Left colon (tissue), 2 donors: ENCODE data around the gene ZNF664. TPM values are rescaled to one million over a fixed set of nuclear protein-coding genes. Genes with fewer than 3 reads are reported as not detected.

ENCODE experiments used
- ATAC-seq: fragments of 200-7000 bp; cut with Tn5 transposase; one replicate; pipeline ENCODE4 v1.9.1; 2020; ENCODE audit warnings: mild to moderate bottlenecking, moderate library complexity
- DNase-seq, 2 donors: peaks; one replicate each; pipeline ENCODE4 v3.0.0-alpha.2; 2020
- intact Hi-C, 2 donors: fragments of 100-400 bp; cut with DNase I in 1 of 2; cut with micrococcal nuclease in 1 of 2; formaldehyde crosslinking; loops; one replicate each; pipeline versions ENCODE4 v1.11.2 to v1.14.0; 2022; cut with DNase I, micrococcal nuclease
- long read RNA-seq: library from polyadenylated mRNA; unstranded; transcript quantifications from one replicate; pipeline ENCODE4 v2.0.0, GENCODE V29; 2021
- total RNA-seq, 2 donors: library from RNA; stranded (reverse); fragmentation: NEBNext Ultra II Directional; extraction: Animal tissue kit (Norgen Biotek cat#: 25700); gene quantifications; one replicate each; pipeline ENCODE4 v1.2.1, GENCODE V29; 2021
- donor health status: DM: no; HTN: no; CAD: no.
- donor health status: DM: yes; HTN: yes; CAD: no.

ZNF664 gene
- 100 to 1,000 TPM; 111 to 138 TPM for total RNA-seq
- long read RNA-seq, full-length matches to known transcripts = 8 of 17 reads
- long read RNA-seq, partial matches to known transcripts = 1 of 17 reads
- long read RNA-seq, other reads (novel, unspliced or antisense) = 8 of 17 reads

GRCh38 chr12:123972457-123973401, at the start of gene ZNF664, which contains the start of gene CCDC92:
Gene ZNF664 (plus strand): TSS chr12:123973215. CDS start chr12:124012145, 38,930 bp downstream.
Gene CCDC92 (minus strand): TSS chr12:123972831. CDS start chr12:123944305, 28,526 bp downstream.
- peak; percentile 78 for ATAC-seq
- intact Hi-C loops = no loop called here
- DNase-seq = peak; percentile 92 to 95

- no peak for ATAC-seq
- DNase-seq = no peak
- intact Hi-C loops = no loop called here
Observed at GRCh38 chr12:123923927-123924326, 49.1 kb upstream of the ZNF664 start.

DNA sequence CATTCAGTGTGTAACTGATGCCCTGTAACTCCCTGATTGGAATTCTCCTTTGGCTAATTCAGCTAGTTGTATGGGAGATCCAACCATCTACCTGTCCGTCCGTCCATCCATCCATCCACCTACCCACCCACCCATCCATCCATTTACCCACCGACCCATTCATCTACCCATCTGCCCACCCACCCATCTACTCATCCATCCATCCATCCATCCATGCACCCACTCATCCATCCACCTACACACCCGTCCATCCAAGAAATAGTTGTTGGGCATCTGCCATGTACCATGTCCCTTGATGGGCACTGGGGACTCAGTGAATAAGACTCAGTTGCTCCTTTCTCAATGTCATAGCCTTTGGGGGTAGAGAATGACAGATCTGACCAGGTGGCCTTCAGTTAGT, 48.5 kb upstream of the ZNF664 start:
- ATAC-seq (no peak), DNase-seq (no peak)
- intact Hi-C loops = no loop called here

DNA sequence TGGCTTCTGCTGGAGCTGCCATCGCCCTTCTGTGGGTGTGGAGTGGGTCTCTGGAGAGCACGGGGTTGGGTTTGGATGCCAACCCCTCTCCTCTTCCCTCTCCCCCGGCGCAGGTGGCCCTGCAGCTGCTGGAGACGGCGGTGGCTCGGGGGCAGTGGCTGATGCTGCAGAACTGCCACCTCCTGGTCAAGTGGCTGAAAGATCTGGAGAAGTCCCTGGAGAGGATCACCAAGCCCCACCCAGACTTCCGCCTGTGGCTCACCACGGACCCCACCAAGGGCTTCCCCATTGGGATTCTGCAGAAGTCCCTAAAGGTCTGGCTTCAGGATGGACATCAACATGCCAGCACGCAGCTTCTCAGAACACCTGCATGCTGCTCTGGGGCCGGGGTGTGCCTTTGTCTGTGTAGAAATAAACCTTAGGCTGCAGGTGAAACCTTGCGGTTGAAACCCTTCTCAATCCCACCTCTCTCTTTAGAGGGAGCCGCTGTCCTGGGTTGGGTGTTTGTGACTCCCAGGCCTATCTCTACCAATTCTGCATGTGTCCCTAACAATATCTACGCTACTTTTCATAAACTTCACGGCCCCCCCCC, 44.6 kb upstream of the ZNF664 start:
- intact Hi-C loops = no loop called here
- ATAC-seq = no peak
- DNase-seq = no peak

DNA sequence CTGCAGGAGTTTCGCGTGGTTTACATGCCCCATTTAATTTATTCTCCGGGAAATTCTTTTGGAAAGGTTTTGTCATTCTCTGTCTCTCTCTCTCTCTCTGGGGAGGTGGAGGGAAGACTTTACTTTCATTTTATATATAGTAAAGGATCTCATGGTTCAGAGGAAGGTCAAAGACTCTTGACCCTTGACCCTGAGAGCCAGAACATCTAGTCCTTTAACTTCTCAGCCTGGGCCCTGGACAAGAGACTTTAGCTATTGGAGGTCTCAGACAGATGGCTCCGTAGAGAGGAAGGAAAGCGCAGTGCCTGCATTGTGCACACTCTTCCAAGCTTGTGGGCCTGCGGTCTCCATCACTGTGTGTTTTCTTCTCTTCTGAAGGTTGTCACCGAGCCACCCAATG, 44.1 kb upstream of the ZNF664 start:
- no peak for ATAC-seq
- intact Hi-C loops = no loop called here
- no peak for DNase-seq

- DNase-seq = no peak
- ATAC-seq = no peak
- intact Hi-C loops = no loop called here
Observed at GRCh38 chr12:123929946-123930583, 43.0 kb upstream of the ZNF664 start.

DNA sequence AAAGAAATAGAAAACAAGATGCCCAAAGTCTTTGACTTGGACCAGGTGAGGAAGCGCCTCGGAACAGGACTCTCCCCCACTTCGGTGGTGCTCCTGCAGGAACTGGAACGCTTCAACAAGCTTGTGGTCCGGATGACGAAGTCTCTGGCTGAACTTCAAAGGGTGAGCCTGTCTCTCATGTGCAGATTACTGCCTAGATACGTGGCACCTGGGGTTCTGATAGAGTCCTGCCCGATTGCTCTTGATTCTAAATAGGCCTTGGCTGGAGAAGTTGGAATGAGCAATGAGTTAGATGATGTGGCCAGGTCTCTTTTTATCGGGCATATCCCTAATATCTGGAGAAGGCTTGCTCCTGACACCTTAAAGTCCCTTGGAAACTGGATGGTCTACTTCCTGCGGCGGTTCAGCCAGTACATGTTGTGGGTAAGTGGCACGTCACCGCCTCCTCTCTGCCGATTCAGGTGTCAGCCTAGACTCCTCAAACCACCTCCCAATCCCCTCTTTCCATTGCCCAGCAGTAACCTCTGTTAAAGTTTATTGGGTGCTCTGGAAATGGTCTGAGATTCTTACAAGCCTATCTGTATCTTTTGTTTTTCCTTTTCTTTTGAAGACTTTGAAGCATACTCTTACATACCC, 41.2 kb upstream of the ZNF664 start:
- ATAC-seq = no peak
- intact Hi-C loops = no loop called here
- no peak for DNase-seq

DNA sequence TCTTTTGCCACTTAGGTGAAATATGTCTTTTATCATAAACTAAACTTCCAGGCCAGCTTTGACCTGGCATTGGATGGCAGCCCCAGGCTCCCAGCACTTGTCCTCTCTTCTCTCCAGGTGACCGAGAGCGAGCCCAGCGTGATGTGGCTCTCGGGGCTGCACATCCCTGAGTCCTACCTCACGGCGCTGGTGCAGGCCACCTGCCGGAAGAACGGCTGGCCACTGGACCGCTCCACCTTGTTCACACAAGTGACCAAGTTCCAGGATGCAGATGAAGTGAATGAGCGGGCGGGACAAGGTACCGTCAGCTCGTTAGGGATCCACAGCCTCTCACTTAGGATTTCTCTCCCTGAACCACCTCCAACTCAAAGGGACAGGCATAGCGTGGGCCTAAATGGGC, 39.8 kb upstream of the ZNF664 start:
- ATAC-seq (no peak), DNase-seq (no peak)
- intact Hi-C loops = no loop called here

- ATAC-seq (no peak), DNase-seq (no peak)
- intact Hi-C loops = no loop called here
Observed at GRCh38 chr12:123934016-123934620, 38.9 kb upstream of the ZNF664 start.

GRCh38 chr12:123934829-123935228, 38.2 kb upstream of the ZNF664 start:
- ATAC-seq = peak; percentile 26
- no peak for DNase-seq
- intact Hi-C loops = no loop called here

DNA sequence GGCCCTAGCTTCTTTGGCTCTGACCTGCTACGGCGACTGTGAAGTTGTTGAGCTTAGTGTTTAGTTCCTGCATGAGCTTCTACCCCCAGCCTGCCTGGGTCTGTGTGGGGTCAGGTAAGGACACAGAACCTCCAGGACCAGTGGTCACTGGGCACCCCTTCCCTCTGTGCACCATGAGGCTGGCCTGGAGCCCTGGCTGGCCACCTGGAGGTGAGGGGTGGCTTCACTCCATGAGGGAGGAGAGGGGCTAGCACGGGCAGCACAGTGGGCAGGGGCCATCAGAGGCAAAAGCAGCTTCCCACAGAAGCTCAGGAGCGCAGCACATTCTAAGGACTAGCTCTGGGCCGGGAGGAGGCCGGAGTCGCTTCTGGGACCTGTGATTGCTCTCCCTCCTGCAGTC, 37.1 kb upstream of the ZNF664 start:
- no peak for ATAC-seq
- intact Hi-C loops = no loop called here
- no peak for DNase-seq

DNA sequence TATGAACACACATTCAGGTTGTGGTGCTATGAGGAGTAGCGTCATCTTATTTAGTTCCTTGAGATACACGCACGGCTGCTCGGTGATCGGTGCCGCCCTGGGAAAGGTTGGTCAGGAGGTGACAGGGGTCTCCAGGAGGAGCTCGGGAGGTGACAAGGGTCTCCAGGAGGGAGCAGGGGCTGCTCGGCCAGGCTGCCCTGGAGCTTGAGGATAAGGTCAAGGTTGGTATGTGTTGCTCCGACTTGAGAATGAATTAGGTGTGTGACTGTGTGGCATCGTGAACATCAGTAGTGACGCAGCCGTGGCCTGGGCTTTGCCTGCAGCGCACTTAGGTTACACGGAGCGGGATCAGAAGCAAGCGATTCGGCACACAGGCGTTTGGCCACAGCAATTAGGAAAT, 36.5 kb upstream of the ZNF664 start:
- intact Hi-C loops = no loop called here
- ATAC-seq (no peak), DNase-seq (no peak)

GRCh38 chr12:123936956-123937706, 35.9 kb upstream of the ZNF664 start:
- intact Hi-C loops = no loop called here

GRCh38 chr12:123937707-123938591, 35.1 kb upstream of the ZNF664 start:
- intact Hi-C loops = no loop called here
- DNase-seq = no peak
- no peak for ATAC-seq

More at GRCh38 chr12:123936956-123937706, 35.9 kb upstream of the ZNF664 start:
- DNase-seq (no peak), ATAC-seq (no peak)

GRCh38 chr12:123938679-123939480, 34.1 kb upstream of the ZNF664 start:
- ATAC-seq (no peak), DNase-seq (no peak)
- intact Hi-C loops = no loop called here
